ENCODE results near the gene FOXQ1. TPM values are rescaled to one million over a fixed set of nuclear protein-coding genes. Genes with fewer than 3 reads are reported as not detected.

FOXQ1 gene
- total and polyA plus RNA-seq, 2 of the 13 experiments (the other 11 are each of a cell fraction or from before 2014, with no cell fraction given) = 35.2 to 39.8 TPM

GRCh38 chr6:1324936-1325335 lies 13.0 kb downstream of the FOXQ1 start (continued):
- peak in 1 of 2 experiments; percentile 58; a peak in 1 of 4 replicates for TF ChIP-seq ATF4 (CRISPR knock-in tag; IDR thresholded peaks at IDR 0.05)
- peak; percentile 84 for TF ChIP-seq NR2F6 (IDR thresholded peaks at IDR 0.05)
- TF ChIP-seq NR2F6 (CRISPR knock-in tag; IDR thresholded peaks at IDR 0.05) = peak; percentile 90
- TF ChIP-seq SOX5 (CRISPR knock-in tag; IDR thresholded peaks at IDR 0.05; ENCODE audit: borderline replicate concordance) = 0 out of 2 replicates have a peak, but pooled peaks have one; percentile 26
- TF ChIP-seq MXD4 (CRISPR knock-in tag; IDR thresholded peaks at IDR 0.05) = no peak
- TF ChIP-seq BRF2 (CRISPR knock-in tag; IDR thresholded peaks at IDR 0.05) = no peak
- peak; percentile 74; the same call in 1 of the 2 replicates for TF ChIP-seq NR2F2 (IDR thresholded peaks at IDR 0.05; ENCODE audit: borderline replicate concordance, low read depth)
- no peak for TF ChIP-seq HOXA3 (CRISPR knock-in tag; IDR thresholded peaks at IDR 0.05)
- TF ChIP-seq TAF1 (CRISPR knock-in tag; IDR thresholded peaks at IDR 0.05) = no peak
- no peak for TF ChIP-seq ZNF615 (CRISPR knock-in tag; IDR thresholded peaks at IDR 0.05; ENCODE audit: borderline replicate concordance)
- 0 out of 2 replicates have a peak, but pooled peaks have one; percentile 26 for TF ChIP-seq ZSCAN5A (CRISPR knock-in tag; IDR thresholded peaks at IDR 0.05; ENCODE audit: borderline replicate concordance)
- no peak for TF ChIP-seq ZNF841 (CRISPR knock-in tag; IDR thresholded peaks at IDR 0.05; ENCODE audit: borderline replicate concordance)
- TF ChIP-seq PBX3 (CRISPR knock-in tag; IDR thresholded peaks at IDR 0.05; ENCODE audit: borderline replicate concordance) = no peak
- TF ChIP-seq NR2F1 (CRISPR knock-in tag; IDR thresholded peaks at IDR 0.05) = peak; percentile 49 to 80
- 0 out of 2 replicates have a peak, but pooled peaks have one; percentile 21 for TF ChIP-seq ZNF7 (CRISPR knock-in tag; IDR thresholded peaks at IDR 0.05)
- peak; percentile 88 for TF ChIP-seq MAFF (IDR thresholded peaks at IDR 0.05; ENCODE audit: low read depth, low read length)
- TF ChIP-seq ZSCAN22 (CRISPR knock-in tag; IDR thresholded peaks at IDR 0.05) = no peak
- TF ChIP-seq ZNF878 (CRISPR knock-in tag; IDR thresholded peaks at IDR 0.05) = no peak
- 0 out of 2 replicates have a peak, but pooled peaks have one; percentile 16 for TF ChIP-seq RAD21 (CRISPR knock-in tag; IDR thresholded peaks at IDR 0.05)
- 0 out of 2 replicates have a peak, but pooled peaks have one; percentile 63 for TF ChIP-seq MED13 (CRISPR knock-in tag; IDR thresholded peaks at IDR 0.05)
- TF ChIP-seq EP300 (IDR thresholded peaks at IDR 0.05; ENCODE audit: low read depth in 2 of 2, low read length in 2 of 2) = peak in 1 of 2 experiments; percentile 61; a peak in 1 of 4 replicates
- TF ChIP-seq EP300 (CRISPR knock-in tag; IDR thresholded peaks at IDR 0.05; ENCODE audit: borderline replicate concordance) = no peak
- no peak for TF ChIP-seq TERF1 (CRISPR knock-in tag; IDR thresholded peaks at IDR 0.05)
- TF ChIP-seq ZNF644 (CRISPR knock-in tag; IDR thresholded peaks at IDR 0.05; ENCODE audit: low read depth) = peak; percentile 47; the same call in 1 of the 2 replicates
- TF ChIP-seq ZBTB43 (CRISPR knock-in tag; conservative IDR thresholded peaks at IDR 0.05) = peak; percentile 71
